ENCODE results near the gene SLC24A3.

GRCh38 chr20:19401096-19401495, 188.7 kb downstream of the SLC24A3 start:
- no peak for TF ChIP-seq CTCF (IDR thresholded peaks at IDR 0.05)
- no peak for TF ChIP-seq SIN3A (IDR thresholded peaks at IDR 0.05; ENCODE audit: borderline replicate concordance, insufficient read depth, low read depth, low read length)
- no peak for TF ChIP-seq POLR2AphosphoS5 (IDR thresholded peaks at IDR 0.05; ENCODE audit: low read depth, low read length)
- no peak for TF ChIP-seq REST (IDR thresholded peaks at IDR 0.05; ENCODE audit: insufficient read depth in 1 of 2, low read depth in 2 of 2, low read length in 1 of 2)

Measured in Panc1 (cell line).